ENCODE measurements around the gene EIF1AD. TPM values are rescaled to one million over a fixed set of nuclear protein-coding genes. Genes with fewer than 3 reads are reported as not detected.

The EIF1AD gene, protein sequence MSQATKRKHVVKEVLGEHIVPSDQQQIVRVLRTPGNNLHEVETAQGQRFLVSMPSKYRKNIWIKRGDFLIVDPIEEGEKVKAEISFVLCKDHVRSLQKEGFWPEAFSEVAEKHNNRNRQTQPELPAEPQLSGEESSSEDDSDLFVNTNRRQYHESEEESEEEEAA
- 10 to 100 TPM; 47.5 to 86.8 TPM for total RNA-seq

- ATAC-seq, result peak; percentile 85 to 91
- no peaks in the 10 kb centered on the region for H3K9me3 Mint-ChIP-seq
- H3K27ac Mint-ChIP-seq, result peak within 1 kb of the TSS; percentile 96 to 99
- DNase-seq (ENCODE audit: low spot score in 2 of 2), result peak; percentile 94 to 95
- peaks cover 44 to 55% of the 10 kb centered on the region in 2 donors for H3K36me3 Mint-ChIP-seq
Measured at GRCh38 chr11:66001942-66002647, at the start of gene EIF1AD, which contains the start of gene BANF1. EIF1AD (minus strand) TSS chr11:66002157; CDS start chr11:66000389, 1,768 bp downstream. BANF1 (plus strand) TSS chr11:66002503; CDS start chr11:66003251, 748 bp downstream.

DNA sequence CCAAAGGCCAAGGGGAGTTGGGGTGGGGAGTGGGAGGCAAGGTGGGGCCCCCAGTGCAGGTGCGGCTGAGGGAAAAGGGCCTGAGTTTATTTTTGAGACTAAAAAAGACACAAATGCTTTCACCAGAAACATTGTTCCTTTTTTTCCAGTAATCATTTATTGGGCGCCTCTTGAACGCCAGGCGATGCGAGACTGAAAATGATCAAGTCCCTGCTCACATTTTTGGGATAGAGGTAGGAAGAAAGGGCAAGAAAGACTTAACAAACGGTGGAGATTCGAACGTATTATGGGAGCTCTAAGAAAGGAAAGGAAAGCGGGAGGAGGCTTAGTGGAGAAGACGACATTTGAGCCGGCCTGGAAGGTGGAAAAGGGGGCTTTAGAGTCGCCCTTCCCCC lies 49.4 kb upstream of the EIF1AD start:
- no peak for ATAC-seq

GRCh38 chr11:66050581-66051231 lies 48.7 kb upstream of the EIF1AD start:
- peaks cover 20 to 30% of the 10 kb centered on the region in 2 donors for H3K36me3 Mint-ChIP-seq
- ATAC-seq (no peak), DNase-seq (ENCODE audit: low spot score in 2 of 2) (no peak)

More for the DNA sequence above, 49.4 kb upstream of the EIF1AD start:
- Mint-ChIP-seq H3K9me3 (no peaks in the 10 kb centered on the region), H3K27ac (peak overlapping the region; percentile 92 to 97), H3K36me3 (peaks cover 20 to 34% of the 10 kb centered on the region in 2 donors)
- no peak for DNase-seq (ENCODE audit: low spot score in 2 of 2)

DNA sequence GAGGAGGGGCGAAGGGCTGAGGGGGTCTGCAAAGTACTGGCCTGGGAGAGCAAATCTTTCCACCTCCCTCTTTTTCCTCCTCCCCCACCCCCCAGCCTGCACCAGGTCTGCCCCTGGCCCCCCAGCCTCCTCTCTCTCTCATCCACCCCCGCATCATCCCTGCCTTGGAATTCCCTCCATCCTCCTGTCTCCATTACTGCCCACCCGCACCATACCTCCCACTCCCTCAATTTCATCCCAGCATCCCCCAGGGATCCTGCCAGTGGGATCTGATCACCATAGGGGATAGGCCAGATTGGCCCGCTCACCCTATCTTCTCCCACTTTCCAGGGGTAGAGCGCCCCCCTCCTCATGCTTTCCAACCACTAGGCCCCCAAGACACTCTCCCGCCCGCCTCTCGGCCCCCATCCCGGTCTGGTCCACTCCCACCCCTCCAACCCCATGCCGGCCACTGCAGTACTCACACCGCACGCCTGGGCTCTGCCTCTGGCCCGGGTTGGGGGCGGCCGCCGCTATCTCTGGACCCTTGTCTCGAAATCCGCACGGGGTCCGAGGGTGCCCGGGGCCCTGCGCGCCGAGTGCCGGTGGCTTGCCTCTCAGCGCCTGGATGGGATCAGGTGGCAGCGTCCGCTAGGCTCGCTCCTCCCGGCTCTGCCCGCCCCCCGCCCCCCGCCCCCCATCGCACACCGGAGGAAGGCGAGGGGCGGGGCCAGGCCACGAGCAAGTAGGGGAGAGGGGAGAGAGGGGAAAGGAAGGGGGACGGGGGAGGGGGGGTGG lies 46.8 kb upstream of the EIF1AD start, which contains the start of gene GAL3ST3:
Gene GAL3ST3 (minus strand): TSS at position 615 of the 777 bp plus-strand sequence. CDS start 3,746 bp downstream, outside the sequence.
- Mint-ChIP-seq H3K27ac (no peak within 1 kb of the TSS), H3K9me3 (no peaks in the 10 kb centered on the region), H3K36me3 (peaks cover 15 to 16% of the 10 kb centered on the region in 2 donors)
- ATAC-seq (no peak), DNase-seq (ENCODE audit: low spot score in 2 of 2) (no peak)

More at GRCh38 chr11:66050581-66051231, 48.7 kb upstream of the EIF1AD start:
- no peaks in the 10 kb centered on the region for H3K9me3 Mint-ChIP-seq
- peak overlapping the region; percentile 92 to 97 for H3K27ac Mint-ChIP-seq

DNA sequence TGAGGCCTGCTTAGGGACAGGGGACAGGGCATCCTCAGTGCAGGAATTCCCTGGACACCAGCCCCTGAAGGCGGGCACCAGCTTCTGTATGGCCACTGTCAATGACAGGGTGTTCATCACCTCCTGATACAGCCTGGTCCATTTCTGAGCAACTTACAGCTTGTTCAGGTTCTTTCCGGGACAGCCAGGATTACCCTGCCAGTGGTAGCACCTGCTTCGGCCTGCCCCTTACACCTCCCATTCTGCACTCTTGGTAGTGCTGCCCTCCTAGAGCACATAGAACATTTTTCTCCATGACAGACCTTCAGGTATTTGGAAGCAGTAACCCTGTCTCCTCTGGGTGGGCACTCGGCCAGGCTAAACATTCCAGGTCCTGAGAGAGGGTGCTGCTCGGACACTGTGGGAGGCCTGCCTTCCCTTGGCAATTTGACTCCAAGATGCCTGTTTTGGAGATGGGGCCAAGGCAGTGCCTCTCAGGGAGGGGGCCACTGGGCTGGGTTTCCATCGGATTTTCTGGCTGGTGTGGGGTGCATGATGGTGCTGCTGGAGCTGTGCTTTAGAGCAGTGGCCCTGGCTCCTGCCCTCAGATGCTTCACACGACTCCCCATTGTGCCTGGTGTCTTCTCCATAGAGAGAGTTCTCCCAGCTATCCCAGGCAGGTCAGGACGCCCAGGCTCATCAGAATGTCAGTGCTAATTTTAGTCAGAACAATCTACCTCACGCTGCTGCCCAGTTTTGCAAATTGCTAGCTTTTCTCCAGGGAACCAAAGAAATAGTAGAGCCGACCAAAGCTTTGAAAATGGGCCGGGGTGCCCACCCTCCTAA lies 45.8 kb upstream of the EIF1AD start:
- H3K36me3 Mint-ChIP-seq, result peaks cover 8% of the 10 kb centered on the region in 2 donors
- no peak overlapping the region for H3K27ac Mint-ChIP-seq
- H3K9me3 Mint-ChIP-seq, result no peaks in the 10 kb centered on the region
- ATAC-seq (no peak), DNase-seq (ENCODE audit: low spot score in 2 of 2) (no peak)

- Mint-ChIP-seq H3K36me3 (no peaks in the 10 kb centered on the region), H3K9me3 (no peaks in the 10 kb centered on the region), H3K27ac (no peak overlapping the region)
- ATAC-seq (no peak), DNase-seq (ENCODE audit: low spot score in 2 of 2) (no peak)
Measured at GRCh38 chr11:66046901-66047300, 44.9 kb upstream of the EIF1AD start.

GRCh38 chr11:66045177-66045639 lies 43.3 kb upstream of the EIF1AD start:
- Mint-ChIP-seq H3K9me3 (no peaks in the 10 kb centered on the region), H3K27ac (peak overlapping the region in 1 of 2 donors; percentile 2), H3K36me3 (no peaks in the 10 kb centered on the region)
- ATAC-seq (peak; percentile 92 to 94), DNase-seq (ENCODE audit: low spot score in 2 of 2) (peak; percentile 72 to 93)

- H3K36me3 Mint-ChIP-seq, result no peaks in the 10 kb centered on the region
- peak overlapping the region in 1 of 2 donors; percentile 2 for H3K27ac Mint-ChIP-seq
- DNase-seq (ENCODE audit: low spot score in 2 of 2) (peak in 1 of 2 donors; percentile 18), ATAC-seq (peak; percentile 64 to 70)
- H3K9me3 Mint-ChIP-seq, result no peaks in the 10 kb centered on the region
Measured at GRCh38 chr11:66044757-66045156, 42.8 kb upstream of the EIF1AD start.

DNA sequence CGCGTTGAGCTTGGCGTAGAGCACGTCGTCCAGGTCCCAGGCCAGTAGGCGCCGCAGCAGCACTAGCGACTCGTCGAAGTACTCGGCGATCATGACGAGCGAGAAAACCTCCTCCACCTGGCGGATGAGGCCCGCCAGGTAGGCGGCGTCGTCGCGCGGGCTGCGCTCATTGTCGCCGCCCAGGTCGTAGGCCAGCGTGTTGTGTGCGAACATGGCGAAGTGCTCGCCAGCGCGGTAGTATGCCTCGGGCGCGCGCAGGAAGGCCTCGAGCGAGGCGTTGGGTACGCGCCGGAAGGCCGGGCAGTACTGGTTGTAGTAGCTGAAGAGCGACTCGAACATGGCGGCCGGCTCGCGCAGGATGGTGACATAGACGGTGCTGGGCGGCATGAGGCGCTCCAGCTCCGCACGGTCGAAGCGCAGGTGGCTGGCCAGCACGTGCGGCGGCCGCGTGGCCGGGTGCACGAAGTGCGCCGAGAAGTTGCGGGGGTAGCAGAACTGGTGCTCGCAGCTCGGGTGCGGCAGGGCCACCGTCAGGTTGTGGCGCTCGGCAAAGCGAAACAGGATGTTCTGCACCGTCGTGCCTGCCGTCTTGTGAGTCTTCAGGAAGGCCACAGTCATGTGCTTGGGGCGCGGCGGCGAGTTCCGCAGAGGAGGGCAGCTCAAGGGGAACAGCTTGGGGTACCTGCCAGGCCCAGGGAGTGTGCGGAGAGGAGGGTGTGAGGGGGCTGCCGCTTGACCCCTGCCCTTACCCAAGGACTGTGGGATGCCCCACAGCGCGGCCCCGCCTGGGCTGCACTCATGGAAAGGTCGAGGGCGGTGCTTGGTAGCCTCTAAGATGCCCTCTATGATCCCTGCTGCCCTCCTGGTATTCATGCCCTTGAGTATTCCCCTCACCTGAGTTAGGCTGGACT lies 41.3 kb upstream of the EIF1AD start:
- DNase-seq (ENCODE audit: low spot score in 2 of 2) (no peak), ATAC-seq (no peak)
- Mint-ChIP-seq H3K36me3 (no peaks in the 10 kb centered on the region), H3K27ac (no peak overlapping the region), H3K9me3 (no peaks in the 10 kb centered on the region)

GRCh38 chr11:66042227-66042995 lies 40.5 kb upstream of the EIF1AD start:
- Mint-ChIP-seq H3K9me3 (no peaks in the 10 kb centered on the region), H3K36me3 (no peaks in the 10 kb centered on the region), H3K27ac (no peak overlapping the region)
- ATAC-seq, result no peak
- DNase-seq (ENCODE audit: low spot score in 2 of 2), result no peak

- DNase-seq (ENCODE audit: low spot score in 2 of 2) (no peak), ATAC-seq (no peak)
- H3K27ac Mint-ChIP-seq, result peak overlapping the region in 1 of 2 donors; percentile 46
- H3K9me3 Mint-ChIP-seq, result no peaks in the 10 kb centered on the region
- H3K36me3 Mint-ChIP-seq, result no peaks in the 10 kb centered on the region
Measured at GRCh38 chr11:66039765-66040164, 37.8 kb upstream of the EIF1AD start.

- ATAC-seq, result no peak
Measured at GRCh38 chr11:66037327-66037726, 35.4 kb upstream of the EIF1AD start.

DNA sequence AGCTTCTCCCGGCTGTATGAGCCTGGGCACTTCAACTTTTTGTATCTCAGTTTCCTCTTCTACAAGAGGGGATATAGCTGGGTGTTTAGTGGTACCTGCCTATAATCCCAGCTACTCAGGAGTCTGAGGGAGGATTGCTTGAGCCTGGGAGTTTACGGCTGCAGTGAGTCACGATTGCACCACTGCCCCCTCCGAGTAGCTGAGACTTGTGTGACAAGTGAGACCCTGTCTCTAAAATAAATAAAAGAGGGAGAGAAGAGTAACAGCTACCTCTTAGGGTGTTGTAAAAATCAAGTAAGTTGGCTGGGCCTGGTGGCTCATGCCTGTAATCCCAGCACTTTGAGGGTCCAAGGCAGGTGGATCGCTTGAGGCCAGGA lies 34.4 kb upstream of the EIF1AD start:
- no peak overlapping the region for H3K27ac Mint-ChIP-seq
- DNase-seq (ENCODE audit: low spot score in 2 of 2), result no peak
- H3K9me3 Mint-ChIP-seq, result no peaks in the 10 kb centered on the region
- no peaks in the 10 kb centered on the region for H3K36me3 Mint-ChIP-seq
- ATAC-seq, result no peak

More at GRCh38 chr11:66037327-66037726, 35.4 kb upstream of the EIF1AD start:
- DNase-seq (ENCODE audit: low spot score in 2 of 2), result no peak
- no peak overlapping the region for H3K27ac Mint-ChIP-seq
- no peaks in the 10 kb centered on the region for H3K9me3 Mint-ChIP-seq
- no peaks in the 10 kb centered on the region for H3K36me3 Mint-ChIP-seq

DNA sequence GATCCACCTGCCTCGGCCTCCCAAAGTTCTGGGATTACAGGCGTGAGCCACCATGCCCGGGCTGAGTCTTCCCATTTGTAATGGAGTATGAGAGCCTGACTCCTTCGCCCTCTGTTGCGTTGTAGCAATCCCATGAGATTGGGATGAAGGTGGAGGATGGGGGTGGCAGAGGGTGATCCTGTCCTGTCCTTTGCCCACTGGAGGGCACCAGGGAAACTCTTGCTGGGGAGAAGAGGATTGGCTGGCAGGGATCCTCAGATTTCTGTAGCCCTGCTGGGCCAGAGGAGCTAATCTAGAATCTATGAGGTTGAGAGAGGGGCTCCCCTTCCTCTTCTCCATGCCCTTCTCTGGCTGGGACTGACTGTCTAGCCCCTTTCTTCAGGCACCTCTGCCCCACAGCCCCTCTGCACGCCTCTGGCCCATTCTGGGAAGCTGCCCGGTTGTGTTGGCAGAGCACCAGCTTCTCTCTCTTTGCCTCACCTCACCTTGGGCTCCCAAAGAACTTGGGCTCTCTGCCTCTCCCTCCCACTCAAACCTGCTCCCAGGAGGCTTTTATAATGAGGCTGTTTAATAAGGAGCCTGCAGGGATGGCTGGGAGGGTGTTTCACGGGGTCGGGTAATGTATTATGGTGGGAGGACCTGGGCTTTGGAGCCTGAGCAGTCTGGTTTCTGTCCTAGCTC lies 33.8 kb upstream of the EIF1AD start:
- Mint-ChIP-seq H3K36me3 (no peaks in the 10 kb centered on the region), H3K9me3 (no peaks in the 10 kb centered on the region), H3K27ac (no peak overlapping the region)
- ATAC-seq (no peak), DNase-seq (ENCODE audit: low spot score in 2 of 2) (no peak)
